ENCODE data around the gene BLOC1S4. TPM values are rescaled to one million over a fixed set of nuclear protein-coding genes. Genes with fewer than 3 reads are reported as not detected.

The BLOC1S4 gene
- total and polyA plus RNA-seq, 2 donors (not counting 1 experiment from before 2014, with no cell fraction given): 26.3 to 35.5 TPM

- H3K36me3 ChIP-seq (replicated peaks in 1 of 2; ENCODE audit: control extremely low read depth in 1 of 2, control insufficient read depth in 1 of 2, extremely low read depth in 1 of 2, insufficient read depth in 2 of 2, low read length in 1 of 2): no peaks in the 10 kb centered on the region
- ATAC-seq (ENCODE audit: low read depth) (no peak), DNase-seq (no peak)
- no peak for TF ChIP-seq EZH2 (IDR thresholded peaks at IDR 0.05; ENCODE audit: borderline replicate concordance, insufficient read depth, low read depth, low read length, poor library complexity, severe bottlenecking)
- no peak for TF ChIP-seq CTCF (IDR thresholded peaks at IDR 0.05)
- ChIA-PET CTCF (no interaction called here), POLR2A (no interaction called here)
- peaks cover 0 to 21% (median 0%) of the 10 kb centered on the region in 4 experiments for H3K27me3 ChIP-seq (replicated peaks in 1 of 4; ENCODE audit: control extremely low read depth in 1 of 4, control insufficient read depth in 3 of 4, insufficient read depth in 4 of 4, low read length in 3 of 4)
- Mint-ChIP-seq H3K4me1 (no peaks in the 10 kb centered on the region), H3K4me3 (no peak overlapping the region), H3K9me3 (ENCODE audit: insufficient read depth) (no peaks in the 10 kb centered on the region), H3K27me3 (peaks cover 4% of the 10 kb centered on the region), H3K27ac (no peak overlapping the region)
- H3K27ac ChIP-seq (ENCODE audit: low read length in 2 of 2): no peak overlapping the region
- no peak overlapping the region for H3K9ac ChIP-seq (ENCODE audit: low read length)
- intact Hi-C loops (cut with micrococcal nuclease): no loop called here
- no peaks in the 10 kb centered on the region for H4K20me1 ChIP-seq (ENCODE audit: control insufficient read depth, insufficient read depth, low read length, poor library complexity, severe bottlenecking)
- no peak overlapping the region for H3K4me2 ChIP-seq (replicated peaks; ENCODE audit: low read depth, low read length, poor library complexity, severe bottlenecking)
- no peaks in the 10 kb centered on the region for H3K9me3 ChIP-seq (ENCODE audit: control extremely low read depth in 1 of 3, control insufficient read depth in 2 of 3, insufficient read depth in 1 of 3, low read length in 2 of 3)
- no peak overlapping the region for H3K4me3 ChIP-seq (ENCODE audit: control extremely low read depth in 1 of 5, extremely low read depth in 1 of 5, insufficient read depth in 1 of 5, low read depth in 2 of 5, low read length in 4 of 5)
- 88% methylated on average over 15 of the region's 15 CpGs for WGBS (ENCODE audit: insufficient coverage)
- H3K79me2 ChIP-seq (ENCODE audit: control insufficient read depth, insufficient read depth, low read length): no peaks in the 10 kb centered on the region
- H3K4me1 ChIP-seq (ENCODE audit: control insufficient read depth in 2 of 2, insufficient read depth in 2 of 2, low read length in 2 of 2): no peaks in the 10 kb centered on the region
- H2AFZ ChIP-seq (ENCODE audit: insufficient read depth, low read depth, low read length, poor library complexity, severe bottlenecking): no peak overlapping the region
These were observed 26.4 kb upstream of the BLOC1S4 start for GRCh38 chr4:6689506-6689960.

GRCh38 chr4:6692379-6692778 is 23.6 kb upstream of the BLOC1S4 start:
- Histone ChIP-seq H3K27ac (ENCODE audit: low read length in 2 of 2) (no peak overlapping the region), H3K4me2 (replicated peaks; ENCODE audit: low read depth, low read length, poor library complexity, severe bottlenecking) (no peak overlapping the region), H3K9ac (ENCODE audit: low read length) (no peak overlapping the region), H3K36me3 (replicated peaks in 1 of 2; ENCODE audit: control extremely low read depth in 1 of 2, control insufficient read depth in 1 of 2, extremely low read depth in 1 of 2, insufficient read depth in 2 of 2, low read length in 1 of 2) (peaks cover 0 to 3% of the 10 kb centered on the region in 2 experiments), H3K4me3 (ENCODE audit: control extremely low read depth in 1 of 5, extremely low read depth in 1 of 5, insufficient read depth in 1 of 5, low read depth in 2 of 5, low read length in 4 of 5) (no peak overlapping the region), H3K27me3 (replicated peaks in 1 of 4; ENCODE audit: control extremely low read depth in 1 of 4, control insufficient read depth in 3 of 4, insufficient read depth in 4 of 4, low read length in 3 of 4) (peaks cover 0 to 21% (median 0%) of the 10 kb centered on the region in 4 experiments), H3K79me2 (ENCODE audit: control insufficient read depth, insufficient read depth, low read length) (no peaks in the 10 kb centered on the region), H2AFZ (ENCODE audit: insufficient read depth, low read depth, low read length, poor library complexity, severe bottlenecking) (no peak overlapping the region), H3K4me1 (ENCODE audit: control insufficient read depth in 2 of 2, insufficient read depth in 2 of 2, low read length in 2 of 2) (no peaks in the 10 kb centered on the region), H3K9me3 (ENCODE audit: control extremely low read depth in 1 of 3, control insufficient read depth in 2 of 3, insufficient read depth in 1 of 3, low read length in 2 of 3) (no peaks in the 10 kb centered on the region), H4K20me1 (ENCODE audit: control insufficient read depth, insufficient read depth, low read length, poor library complexity, severe bottlenecking) (no peaks in the 10 kb centered on the region)
- TF ChIP-seq EZH2 (IDR thresholded peaks at IDR 0.05; ENCODE audit: borderline replicate concordance, insufficient read depth, low read depth, low read length, poor library complexity, severe bottlenecking): no peak
- no peak for TF ChIP-seq CTCF (IDR thresholded peaks at IDR 0.05)
- 95% methylated on average over 4 of the region's 8 CpGs for WGBS (ENCODE audit: insufficient coverage)
- intact Hi-C loops (cut with micrococcal nuclease): no loop called here
- no peak for ATAC-seq (ENCODE audit: low read depth)
- DNase-seq: no peak
- H3K4me1 Mint-ChIP-seq: peaks cover 3% of the 10 kb centered on the region
- no peak overlapping the region for H3K27ac Mint-ChIP-seq
- H3K9me3 Mint-ChIP-seq (ENCODE audit: insufficient read depth): no peaks in the 10 kb centered on the region
- ChIA-PET CTCF (no interaction called here), POLR2A (no interaction called here)
- H3K4me3 Mint-ChIP-seq: no peak overlapping the region
- H3K27me3 Mint-ChIP-seq: no peaks in the 10 kb centered on the region
